WTC11 (cell line): ENCODE measurements around the gene ATN1. TPM values are rescaled to one million over a fixed set of nuclear protein-coding genes. Genes with fewer than 3 reads are reported as not detected.

Experiments used
- ATAC-seq: fragments of 200-7000 bp; cut with Tn5 transposase; 2 replicates; pipeline ENCODE4 v1.10.0; 2021; ENCODE audit warnings: mild to moderate bottlenecking, moderate library complexity
- CTCF ChIA-PET: fragments of 300-600 bp; sonication (Branson Sonifier 250); formaldehyde crosslinking; loops from one replicate; lab custom pipeline; 2021; ENCODE audit warnings: antibody characterized with exemption; lab: Charles Lee
- POLR2A ChIA-PET: fragments of 350-600 bp; sonication (Branson Sonifier 250); formaldehyde crosslinking; loops from one replicate; lab custom pipeline; 2021; ENCODE audit warnings: antibody characterized with exemption; lab: Charles Lee
- DNase-seq: peaks from one replicate; pipeline ENCODE4 v3.0.0; 2021; ENCODE audit warnings: low spot score
- H3K27ac Mint-ChIP-seq: 2 replicates; pipeline ENCODE4 v1.8.0; 2021; ENCODE audit warnings: mixed read lengths
- H3K27me3 Mint-ChIP-seq: 2 replicates; pipeline ENCODE4 v1.8.0; 2021; ENCODE audit warnings: low read depth, mild to moderate bottlenecking, moderate library complexity, mixed read lengths
- H3K36me3 Mint-ChIP-seq: 2 replicates; pipeline ENCODE4 v1.8.0; 2021; ENCODE audit warnings: mixed read lengths
- H3K4me1 Mint-ChIP-seq: 2 replicates; pipeline ENCODE4 v1.8.0; 2022; ENCODE audit warnings: mixed read lengths
- H3K4me3 Mint-ChIP-seq: 2 replicates; pipeline ENCODE4 v1.8.0; 2021; ENCODE audit warnings: mild to moderate bottlenecking, moderate library complexity, mixed read lengths
- H3K9me3 Mint-ChIP-seq: 2 replicates; pipeline ENCODE4 v1.8.0; 2021; ENCODE audit warnings: mixed read lengths
- AFF4 ChIP-seq: sonication (generic); formaldehyde crosslinking; IDR thresholded peaks from 2 replicates; pipeline ENCODE4 v1.8.1; 2023; ENCODE audit warnings: mild to moderate bottlenecking, missing genetic modification reagents, borderline replicate concordance
- CBFB ChIP-seq: sonication (generic); formaldehyde crosslinking; IDR thresholded peaks from 2 replicates; pipeline ENCODE4 v1.8.1; 2022; ENCODE audit warnings: mild to moderate bottlenecking, low read depth, missing genetic modification reagents
- ELF4 ChIP-seq: sonication (generic); formaldehyde crosslinking; IDR thresholded peaks from 2 replicates; pipeline ENCODE4 v1.8.1; 2022; ENCODE audit warnings: low read depth, mild to moderate bottlenecking, moderate library complexity, missing genetic modification reagents
- ESRRA ChIP-seq: sonication (generic); formaldehyde crosslinking; IDR thresholded peaks from 2 replicates; pipeline ENCODE4 v1.8.1; 2022; ENCODE audit warnings: mild to moderate bottlenecking, missing genetic modification reagents, borderline replicate concordance
- FOXJ3 ChIP-seq: sonication (generic); formaldehyde crosslinking; IDR thresholded peaks from 2 replicates; pipeline ENCODE4 v1.9.0; 2021; ENCODE audit warnings: missing genetic modification reagents, mild to moderate bottlenecking, borderline replicate concordance
- GRHL2 ChIP-seq: fragments of 250-450 bp; sonication (Bioruptor Pico); IDR thresholded peaks from 2 replicates; pipeline ENCODE4 v1.8.0; 2022; ENCODE audit warnings: mild to moderate bottlenecking, moderate library complexity; ENCODE audit not compliant: insufficient replicate concordance, severe bottlenecking
- HMGA2 ChIP-seq: fragments of 250-450 bp; sonication (Bioruptor Pico); IDR thresholded peaks from 2 replicates; pipeline ENCODE4 v1.4.0; 2021; ENCODE audit warnings: mild to moderate bottlenecking, moderate library complexity
- JAZF1 ChIP-seq: fragments of 250-450 bp; sonication (Bioruptor Pico); IDR thresholded peaks from 2 replicates; pipeline ENCODE4 v1.9.0; 2021; ENCODE audit warnings: moderate library complexity, mild to moderate bottlenecking, inconsistent platforms
- KAT7 ChIP-seq: sonication (generic); formaldehyde crosslinking; IDR thresholded peaks from 2 replicates; pipeline ENCODE4 v1.8.1; 2023; ENCODE audit warnings: missing genetic modification reagents, mild to moderate bottlenecking, borderline replicate concordance
- MYBL2 ChIP-seq: sonication (generic); formaldehyde crosslinking; IDR thresholded peaks from 2 replicates; pipeline ENCODE4 v1.8.1; 2023; ENCODE audit warnings: mild to moderate bottlenecking, moderate library complexity, missing genetic modification reagents
- NFE2L1 ChIP-seq: sonication (generic); formaldehyde crosslinking; IDR thresholded peaks from 2 replicates; pipeline ENCODE4 v1.8.1; 2023; ENCODE audit warnings: missing genetic modification reagents
- NR3C1 ChIP-seq: sonication (generic); formaldehyde crosslinking; conservative IDR thresholded peaks from 2 replicates; pipeline ENCODE4 v1.8.1; 2023; ENCODE audit warnings: low read depth, mild to moderate bottlenecking, missing genetic modification reagents
- OVOL2 ChIP-seq: fragments of 250-450 bp; sonication (Bioruptor Pico); IDR thresholded peaks from 2 replicates; pipeline ENCODE4 v1.9.0; 2021; ENCODE audit warnings: mild to moderate bottlenecking, borderline replicate concordance
- PREB ChIP-seq: sonication (generic); formaldehyde crosslinking; IDR thresholded peaks from 2 replicates; pipeline ENCODE4 v1.8.1; 2022; ENCODE audit warnings: mild to moderate bottlenecking, missing genetic modification reagents, moderate library complexity, borderline replicate concordance
- RORB ChIP-seq: fragments of 250-450 bp; sonication (Bioruptor Pico); IDR thresholded peaks from 2 replicates; pipeline ENCODE4 v1.9.0; 2021; ENCODE audit warnings: mild to moderate bottlenecking
- SMAD4 ChIP-seq: sonication (generic); formaldehyde crosslinking; IDR thresholded peaks from 2 replicates; pipeline ENCODE4 v1.8.0; 2022; ENCODE audit warnings: mild to moderate bottlenecking, missing genetic modification reagents
- SP1 ChIP-seq: sonication (generic); formaldehyde crosslinking; conservative IDR thresholded peaks from 2 replicates; pipeline ENCODE4 v1.8.1; 2022; ENCODE audit warnings: missing genetic modification reagents
- ZBTB21 ChIP-seq: sonication (generic); formaldehyde crosslinking; IDR thresholded peaks from 2 replicates; pipeline ENCODE4 v1.8.1; 2023; ENCODE audit warnings: mild to moderate bottlenecking, missing genetic modification reagents, borderline replicate concordance
- ZNF219 ChIP-seq: sonication (generic); formaldehyde crosslinking; IDR thresholded peaks from 2 replicates; pipeline ENCODE4 v1.8.0; 2023; ENCODE audit warnings: missing genetic modification reagents, mild to moderate bottlenecking, borderline replicate concordance
- ZNF232 ChIP-seq: sonication (generic); formaldehyde crosslinking; IDR thresholded peaks from 2 replicates; pipeline ENCODE4 v1.8.0; 2022; ENCODE audit warnings: mild to moderate bottlenecking, missing genetic modification reagents
- ZNF416 ChIP-seq: fragments of 250-450 bp; sonication (Bioruptor Pico); IDR thresholded peaks from 2 replicates; pipeline ENCODE4 v1.9.0; 2021; ENCODE audit warnings: mild to moderate bottlenecking, inconsistent platforms
- total RNA-seq: library from RNA; stranded (reverse); gene quantifications from 3 replicates; pipeline ENCODE4 v1.2.3, GENCODE V29; 2021
- TF ChIP-seq, protein P1 (sequence below): sonication (generic); formaldehyde crosslinking; IDR thresholded peaks from 2 replicates; pipeline ENCODE4 v1.8.0; 2023; ENCODE audit warnings: missing genetic modification reagents, mild to moderate bottlenecking, borderline replicate concordance
- TF ChIP-seq, protein P2 (sequence below): fragments of 200-600 bp; IDR thresholded peaks from 2 replicates; pipeline ENCODE4 v1.8.0; 2022; ENCODE audit warnings: antibody characterized with exemption
- TF ChIP-seq, protein P3 (sequence below): sonication (generic); formaldehyde crosslinking; IDR thresholded peaks from 2 replicates; pipeline ENCODE4 v1.8.1; 2022; ENCODE audit warnings: mild to moderate bottlenecking, moderate library complexity, missing genetic modification reagents
- TF ChIP-seq, protein P4 (sequence below): sonication (generic); formaldehyde crosslinking; IDR thresholded peaks from 2 replicates; pipeline ENCODE4 v1.8.1; 2023; ENCODE audit warnings: mild to moderate bottlenecking, missing genetic modification reagents, moderate library complexity

ATN1 gene
- total RNA-seq, 1 experiment from 2014 or later, result 87.1 TPM

DNA sequence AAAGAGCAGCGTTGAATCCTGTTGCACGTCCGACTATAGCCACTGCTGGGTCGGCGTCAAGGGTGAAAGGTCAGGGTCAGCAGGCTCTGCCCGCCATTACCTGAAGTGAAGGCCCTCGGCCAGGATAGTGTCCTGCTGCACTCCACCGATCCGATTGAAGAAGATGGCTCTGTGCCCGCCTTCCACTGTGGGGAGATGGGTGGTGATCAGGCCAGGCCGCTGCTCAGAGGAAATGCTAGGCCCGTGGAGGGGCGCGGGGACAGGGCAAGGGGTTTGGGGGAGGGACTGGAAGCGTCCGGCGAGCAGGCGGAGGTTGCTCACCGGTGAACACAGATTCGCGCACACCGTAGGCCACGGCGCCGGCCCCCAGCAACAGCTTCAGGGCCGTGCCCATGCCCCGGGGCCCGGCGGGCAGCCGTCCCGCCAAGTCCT lies 42.4 kb downstream of the ATN1 start (continued):
- TF ChIP-seq, protein P1, sequence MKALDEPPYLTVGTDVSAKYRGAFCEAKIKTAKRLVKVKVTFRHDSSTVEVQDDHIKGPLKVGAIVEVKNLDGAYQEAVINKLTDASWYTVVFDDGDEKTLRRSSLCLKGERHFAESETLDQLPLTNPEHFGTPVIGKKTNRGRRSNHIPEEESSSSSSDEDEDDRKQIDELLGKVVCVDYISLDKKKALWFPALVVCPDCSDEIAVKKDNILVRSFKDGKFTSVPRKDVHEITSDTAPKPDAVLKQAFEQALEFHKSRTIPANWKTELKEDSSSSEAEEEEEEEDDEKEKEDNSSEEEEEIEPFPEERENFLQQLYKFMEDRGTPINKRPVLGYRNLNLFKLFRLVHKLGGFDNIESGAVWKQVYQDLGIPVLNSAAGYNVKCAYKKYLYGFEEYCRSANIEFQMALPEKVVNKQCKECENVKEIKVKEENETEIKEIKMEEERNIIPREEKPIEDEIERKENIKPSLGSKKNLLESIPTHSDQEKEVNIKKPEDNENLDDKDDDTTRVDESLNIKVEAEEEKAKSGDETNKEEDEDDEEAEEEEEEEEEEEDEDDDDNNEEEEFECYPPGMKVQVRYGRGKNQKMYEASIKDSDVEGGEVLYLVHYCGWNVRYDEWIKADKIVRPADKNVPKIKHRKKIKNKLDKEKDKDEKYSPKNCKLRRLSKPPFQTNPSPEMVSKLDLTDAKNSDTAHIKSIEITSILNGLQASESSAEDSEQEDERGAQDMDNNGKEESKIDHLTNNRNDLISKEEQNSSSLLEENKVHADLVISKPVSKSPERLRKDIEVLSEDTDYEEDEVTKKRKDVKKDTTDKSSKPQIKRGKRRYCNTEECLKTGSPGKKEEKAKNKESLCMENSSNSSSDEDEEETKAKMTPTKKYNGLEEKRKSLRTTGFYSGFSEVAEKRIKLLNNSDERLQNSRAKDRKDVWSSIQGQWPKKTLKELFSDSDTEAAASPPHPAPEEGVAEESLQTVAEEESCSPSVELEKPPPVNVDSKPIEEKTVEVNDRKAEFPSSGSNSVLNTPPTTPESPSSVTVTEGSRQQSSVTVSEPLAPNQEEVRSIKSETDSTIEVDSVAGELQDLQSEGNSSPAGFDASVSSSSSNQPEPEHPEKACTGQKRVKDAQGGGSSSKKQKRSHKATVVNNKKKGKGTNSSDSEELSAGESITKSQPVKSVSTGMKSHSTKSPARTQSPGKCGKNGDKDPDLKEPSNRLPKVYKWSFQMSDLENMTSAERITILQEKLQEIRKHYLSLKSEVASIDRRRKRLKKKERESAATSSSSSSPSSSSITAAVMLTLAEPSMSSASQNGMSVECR, result no peak
- TF ChIP-seq NR3C1 (CRISPR knock-in tag), result no peak
- TF ChIP-seq MYBL2, result no peak
- TF ChIP-seq ELF4 (CRISPR knock-in tag), result 0 out of 2 replicates have a peak, but pooled peaks have one; percentile 16
- no peak for TF ChIP-seq OVOL2 (CRISPR knock-in tag)
- TF ChIP-seq, protein P2, sequence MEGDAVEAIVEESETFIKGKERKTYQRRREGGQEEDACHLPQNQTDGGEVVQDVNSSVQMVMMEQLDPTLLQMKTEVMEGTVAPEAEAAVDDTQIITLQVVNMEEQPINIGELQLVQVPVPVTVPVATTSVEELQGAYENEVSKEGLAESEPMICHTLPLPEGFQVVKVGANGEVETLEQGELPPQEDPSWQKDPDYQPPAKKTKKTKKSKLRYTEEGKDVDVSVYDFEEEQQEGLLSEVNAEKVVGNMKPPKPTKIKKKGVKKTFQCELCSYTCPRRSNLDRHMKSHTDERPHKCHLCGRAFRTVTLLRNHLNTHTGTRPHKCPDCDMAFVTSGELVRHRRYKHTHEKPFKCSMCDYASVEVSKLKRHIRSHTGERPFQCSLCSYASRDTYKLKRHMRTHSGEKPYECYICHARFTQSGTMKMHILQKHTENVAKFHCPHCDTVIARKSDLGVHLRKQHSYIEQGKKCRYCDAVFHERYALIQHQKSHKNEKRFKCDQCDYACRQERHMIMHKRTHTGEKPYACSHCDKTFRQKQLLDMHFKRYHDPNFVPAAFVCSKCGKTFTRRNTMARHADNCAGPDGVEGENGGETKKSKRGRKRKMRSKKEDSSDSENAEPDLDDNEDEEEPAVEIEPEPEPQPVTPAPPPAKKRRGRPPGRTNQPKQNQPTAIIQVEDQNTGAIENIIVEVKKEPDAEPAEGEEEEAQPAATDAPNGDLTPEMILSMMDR, result no peak
- no peak for TF ChIP-seq ZBTB21 (CRISPR knock-in tag)
- no peak for TF ChIP-seq RORB (CRISPR knock-in tag)
- TF ChIP-seq ESRRA (CRISPR knock-in tag), result no peak
- TF ChIP-seq, protein P3, sequence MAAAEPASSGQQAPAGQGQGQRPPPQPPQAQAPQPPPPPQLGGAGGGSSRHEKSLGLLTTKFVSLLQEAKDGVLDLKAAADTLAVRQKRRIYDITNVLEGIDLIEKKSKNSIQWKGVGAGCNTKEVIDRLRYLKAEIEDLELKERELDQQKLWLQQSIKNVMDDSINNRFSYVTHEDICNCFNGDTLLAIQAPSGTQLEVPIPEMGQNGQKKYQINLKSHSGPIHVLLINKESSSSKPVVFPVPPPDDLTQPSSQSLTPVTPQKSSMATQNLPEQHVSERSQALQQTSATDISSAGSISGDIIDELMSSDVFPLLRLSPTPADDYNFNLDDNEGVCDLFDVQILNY (CRISPR knock-in tag), result no peak
- 0 out of 2 replicates have a peak, but pooled peaks have one; percentile 44 for TF ChIP-seq ZNF416 (CRISPR knock-in tag)
- no peak for TF ChIP-seq GRHL2 (CRISPR knock-in tag)
- no peak for TF ChIP-seq KAT7 (CRISPR knock-in tag)
- TF ChIP-seq JAZF1, result no peak

- Mint-ChIP-seq H3K4me3 (no peak overlapping the region), H3K27ac (no peak overlapping the region), H3K4me1 (peaks cover 13% of the 10 kb centered on the region), H3K27me3 (no peaks in the 10 kb centered on the region), H3K9me3 (no peaks in the 10 kb centered on the region), H3K36me3 (peaks cover 60% of the 10 kb centered on the region)
- ChIA-PET CTCF (interaction anchor here (0.8 to 1.8 kb wide), 3 partner anchors 9 to 102 kb away, joined by 3 to 5 read pairs (median 4); partner anchors contain the start of gene SPSB2), POLR2A (interaction anchor here (1.2 kb wide), 1 partner anchor 44 kb away, joined by 3 read pairs; the partner anchor contains the start of gene LPCAT3)
- ATAC-seq (no peak), DNase-seq (no peak)
- TF ChIP-seq ZNF219 (CRISPR knock-in tag), result no peak
- TF ChIP-seq SMAD4 (CRISPR knock-in tag), result no peak
- no peak for TF ChIP-seq PREB (CRISPR knock-in tag)
- TF ChIP-seq SP1 (CRISPR knock-in tag), result no peak
- no peak for TF ChIP-seq JAZF1
- TF ChIP-seq NR3C1 (CRISPR knock-in tag), result no peak
- TF ChIP-seq FOXJ3 (CRISPR knock-in tag), result no peak
- no peak for TF ChIP-seq HMGA2 (CRISPR knock-in tag)
- no peak for TF ChIP-seq ZNF232
- TF ChIP-seq CBFB, result no peak
- no peak for TF ChIP-seq ZNF416 (CRISPR knock-in tag)
- no peak for TF ChIP-seq NFE2L1 (CRISPR knock-in tag)
- TF ChIP-seq, protein P4, sequence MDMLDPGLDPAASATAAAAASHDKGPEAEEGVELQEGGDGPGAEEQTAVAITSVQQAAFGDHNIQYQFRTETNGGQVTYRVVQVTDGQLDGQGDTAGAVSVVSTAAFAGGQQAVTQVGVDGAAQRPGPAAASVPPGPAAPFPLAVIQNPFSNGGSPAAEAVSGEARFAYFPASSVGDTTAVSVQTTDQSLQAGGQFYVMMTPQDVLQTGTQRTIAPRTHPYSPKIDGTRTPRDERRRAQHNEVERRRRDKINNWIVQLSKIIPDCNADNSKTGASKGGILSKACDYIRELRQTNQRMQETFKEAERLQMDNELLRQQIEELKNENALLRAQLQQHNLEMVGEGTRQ (CRISPR knock-in tag), result no peak
- TF ChIP-seq AFF4 (CRISPR knock-in tag), result no peak
Measured at GRCh38 chr12:6974180-6974579, 46.4 kb downstream of the ATN1 start.
